Measurements from ENCODE around the gene RAD51B.

DNA sequence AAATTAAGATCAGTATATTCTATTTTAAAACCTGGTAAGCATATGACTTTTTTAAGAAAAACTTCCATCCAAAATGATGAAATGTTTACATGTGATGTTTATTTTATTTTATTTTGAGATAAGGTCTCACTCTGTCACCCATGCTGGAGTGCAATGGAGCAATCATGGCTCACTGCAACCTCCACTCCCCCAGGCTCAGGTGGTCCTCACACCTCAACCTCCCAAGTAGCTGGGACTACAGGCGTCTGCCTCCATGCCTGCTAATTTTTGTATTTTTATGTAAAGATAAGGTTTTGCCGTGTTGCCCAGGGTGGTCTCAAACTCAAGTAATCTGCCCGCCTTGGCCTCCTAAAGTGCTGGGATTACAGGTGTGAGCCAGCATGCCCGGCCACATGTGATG is 831.5 kb downstream of the RAD51B start:
- TF ChIP-seq, protein P1, sequence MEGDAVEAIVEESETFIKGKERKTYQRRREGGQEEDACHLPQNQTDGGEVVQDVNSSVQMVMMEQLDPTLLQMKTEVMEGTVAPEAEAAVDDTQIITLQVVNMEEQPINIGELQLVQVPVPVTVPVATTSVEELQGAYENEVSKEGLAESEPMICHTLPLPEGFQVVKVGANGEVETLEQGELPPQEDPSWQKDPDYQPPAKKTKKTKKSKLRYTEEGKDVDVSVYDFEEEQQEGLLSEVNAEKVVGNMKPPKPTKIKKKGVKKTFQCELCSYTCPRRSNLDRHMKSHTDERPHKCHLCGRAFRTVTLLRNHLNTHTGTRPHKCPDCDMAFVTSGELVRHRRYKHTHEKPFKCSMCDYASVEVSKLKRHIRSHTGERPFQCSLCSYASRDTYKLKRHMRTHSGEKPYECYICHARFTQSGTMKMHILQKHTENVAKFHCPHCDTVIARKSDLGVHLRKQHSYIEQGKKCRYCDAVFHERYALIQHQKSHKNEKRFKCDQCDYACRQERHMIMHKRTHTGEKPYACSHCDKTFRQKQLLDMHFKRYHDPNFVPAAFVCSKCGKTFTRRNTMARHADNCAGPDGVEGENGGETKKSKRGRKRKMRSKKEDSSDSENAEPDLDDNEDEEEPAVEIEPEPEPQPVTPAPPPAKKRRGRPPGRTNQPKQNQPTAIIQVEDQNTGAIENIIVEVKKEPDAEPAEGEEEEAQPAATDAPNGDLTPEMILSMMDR (IDR thresholded peaks at IDR 0.05; ENCODE audit: low read length): no peak
- TF ChIP-seq EZH2 (optimal IDR thresholded peaks at IDR 0.05; ENCODE audit: low read depth, low read length) (no peak), EZH2phosphoT487 (IDR thresholded peaks at IDR 0.05; ENCODE audit: low read length) (no peak)
